Stimulated activated CD4-positive, alpha-beta T cell treated with anti-CD3 and anti-CD28 coated beads, Interleukin-2, amount 100 ng/mL, for 48 hours (primary cell): Measurements from ENCODE around the gene PTPRK.

Source experiments
- DNase-seq, 2 donors: peaks; one replicate each; pipeline ENCODE4 v3.0.0-alpha.2; 2020

PTPRK gene

DNA sequence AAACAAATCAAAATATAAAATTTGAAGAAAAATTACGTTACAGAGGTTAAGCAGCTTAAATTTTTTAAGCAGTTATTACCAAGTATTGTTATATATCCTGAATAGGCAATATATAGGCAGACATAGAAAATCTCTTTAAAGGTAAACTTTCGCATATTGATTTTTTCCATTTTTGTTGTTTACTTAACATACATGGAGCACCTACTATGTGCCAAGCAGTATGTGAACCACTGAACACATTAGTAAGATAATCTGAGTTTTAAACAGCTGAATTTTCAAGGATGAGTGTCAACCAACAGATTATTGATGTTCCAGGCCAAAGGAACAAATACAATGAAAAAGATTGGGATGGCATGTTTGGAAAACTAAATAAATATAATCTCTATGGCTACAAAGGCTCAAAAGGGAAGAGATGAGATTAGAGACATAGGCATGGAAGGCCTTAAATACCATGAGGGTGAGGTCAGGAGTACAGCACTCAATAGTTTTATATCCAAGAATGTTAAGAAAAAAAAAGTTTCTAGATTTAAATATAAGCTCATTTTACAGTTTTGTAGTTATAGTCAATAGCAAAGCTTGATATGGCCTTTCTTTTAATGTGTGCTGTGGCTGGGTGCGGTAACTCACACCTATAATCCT lies 277.5 kb downstream of the PTPRK start:
- DNase-seq = no peak

DNA sequence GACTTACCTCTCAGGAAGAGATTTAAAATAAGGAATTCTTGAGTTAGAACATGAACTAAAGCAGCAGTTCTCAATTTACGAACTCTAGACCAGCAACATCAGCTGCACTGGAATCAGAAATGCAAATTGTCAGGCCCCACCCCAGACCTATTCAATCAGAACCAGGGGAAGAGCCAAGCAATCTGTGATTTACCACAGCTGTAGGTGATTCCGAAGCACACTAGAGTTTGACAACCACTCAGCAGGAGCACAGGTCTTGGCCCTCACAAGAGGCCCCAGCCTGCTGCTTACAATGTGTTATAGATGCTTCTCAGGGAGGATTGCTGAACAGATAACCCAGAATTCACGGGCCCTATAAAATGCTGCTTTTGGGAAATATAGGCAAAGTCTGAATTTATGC lies 279.2 kb downstream of the PTPRK start:
- DNase-seq = no peak

DNA sequence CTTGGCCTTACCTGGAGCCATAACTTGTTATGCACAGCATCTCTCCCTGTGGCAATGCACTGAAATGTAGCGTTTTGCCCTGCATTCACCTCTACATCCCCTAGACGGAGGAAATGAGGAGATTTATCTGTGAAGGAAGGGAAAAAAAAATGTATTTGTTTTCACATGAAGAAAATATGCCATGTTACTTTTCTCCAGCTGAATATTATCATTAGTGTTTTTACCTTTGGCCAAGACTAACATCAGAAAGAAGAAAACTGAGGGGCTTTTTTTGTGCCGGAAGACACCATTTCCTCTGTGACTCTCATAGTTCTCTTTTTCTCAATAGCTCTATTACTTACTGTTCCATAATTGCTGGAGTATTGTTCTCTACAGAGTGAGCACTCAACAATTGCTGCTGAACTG lies 280.4 kb downstream of the PTPRK start:
- no peak for DNase-seq

DNA sequence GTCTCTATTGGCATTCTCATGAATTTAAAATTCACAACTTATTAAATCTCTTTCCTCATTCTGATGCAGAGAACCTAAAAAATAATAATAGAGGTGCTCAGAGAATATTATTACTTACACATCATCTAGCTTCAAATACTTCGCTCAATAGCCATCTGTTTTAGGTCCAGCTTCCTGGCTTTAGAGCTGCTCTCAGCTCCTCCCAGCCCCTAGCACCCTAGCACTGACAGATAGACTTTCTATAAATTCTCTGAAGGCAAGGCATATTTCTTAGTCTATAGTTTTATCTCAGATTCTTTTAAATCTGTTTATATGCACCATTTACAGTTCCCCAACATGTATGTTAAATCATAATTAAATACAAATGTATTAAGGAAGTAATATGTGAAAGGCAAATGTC lies 281.3 kb downstream of the PTPRK start:
- DNase-seq = no peak

DNA sequence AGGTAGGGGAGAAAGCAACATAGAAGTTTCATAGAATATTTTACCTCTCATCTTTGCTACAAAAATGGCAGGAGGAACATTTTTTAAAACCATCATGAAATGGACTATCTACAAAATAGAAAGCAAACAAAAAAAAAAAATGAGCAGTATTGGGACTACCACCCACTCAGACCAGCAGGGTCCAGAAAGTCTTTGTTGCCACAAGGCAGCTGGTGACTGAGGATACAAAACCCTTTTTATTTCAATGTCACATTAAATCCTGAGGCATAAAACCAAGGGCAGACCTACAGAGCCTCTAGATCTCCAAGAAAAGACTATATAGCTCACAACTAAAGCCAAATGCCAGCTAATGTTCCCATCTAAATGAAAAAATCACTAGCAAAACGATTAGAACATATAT lies 282.2 kb downstream of the PTPRK start:
- DNase-seq = no peak

DNA sequence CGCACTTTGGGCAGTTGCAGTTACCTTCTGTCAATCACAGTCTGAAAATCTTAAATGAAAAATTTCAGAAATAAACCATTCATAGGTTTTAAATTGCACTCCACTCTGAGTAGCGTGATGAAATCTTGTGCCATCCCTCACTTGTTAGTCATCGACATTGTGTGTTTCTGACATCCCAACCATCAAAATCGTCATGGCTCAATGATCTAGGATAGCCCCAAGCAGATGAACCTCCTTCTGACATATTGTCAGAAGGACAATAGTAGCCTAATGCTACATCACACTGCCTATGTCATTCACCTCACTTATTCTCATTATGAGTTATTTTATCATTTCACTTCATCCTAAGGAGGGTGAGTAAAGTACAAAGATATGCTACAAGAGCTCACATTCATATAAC lies 284.8 kb downstream of the PTPRK start:
- no peak for DNase-seq

DNA sequence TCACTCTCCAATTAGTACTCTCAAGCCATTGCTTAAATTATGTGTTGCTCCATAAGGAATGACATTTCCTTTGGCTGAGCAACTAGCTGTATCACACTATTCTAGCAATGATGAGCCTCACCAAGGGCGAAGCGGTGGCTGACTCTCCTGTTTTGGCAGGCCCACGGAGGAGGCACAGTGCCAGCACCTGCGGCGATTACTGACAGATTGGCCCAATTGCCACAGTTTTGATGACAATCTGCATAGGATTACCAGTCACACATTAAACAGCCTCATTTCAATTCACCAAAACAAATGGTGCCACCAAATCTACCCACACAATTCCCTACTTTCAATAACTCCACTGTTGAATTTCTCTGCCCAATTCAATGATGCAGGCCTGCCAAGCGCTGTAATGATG lies 286.9 kb downstream of the PTPRK start:
- no peak for DNase-seq

DNA sequence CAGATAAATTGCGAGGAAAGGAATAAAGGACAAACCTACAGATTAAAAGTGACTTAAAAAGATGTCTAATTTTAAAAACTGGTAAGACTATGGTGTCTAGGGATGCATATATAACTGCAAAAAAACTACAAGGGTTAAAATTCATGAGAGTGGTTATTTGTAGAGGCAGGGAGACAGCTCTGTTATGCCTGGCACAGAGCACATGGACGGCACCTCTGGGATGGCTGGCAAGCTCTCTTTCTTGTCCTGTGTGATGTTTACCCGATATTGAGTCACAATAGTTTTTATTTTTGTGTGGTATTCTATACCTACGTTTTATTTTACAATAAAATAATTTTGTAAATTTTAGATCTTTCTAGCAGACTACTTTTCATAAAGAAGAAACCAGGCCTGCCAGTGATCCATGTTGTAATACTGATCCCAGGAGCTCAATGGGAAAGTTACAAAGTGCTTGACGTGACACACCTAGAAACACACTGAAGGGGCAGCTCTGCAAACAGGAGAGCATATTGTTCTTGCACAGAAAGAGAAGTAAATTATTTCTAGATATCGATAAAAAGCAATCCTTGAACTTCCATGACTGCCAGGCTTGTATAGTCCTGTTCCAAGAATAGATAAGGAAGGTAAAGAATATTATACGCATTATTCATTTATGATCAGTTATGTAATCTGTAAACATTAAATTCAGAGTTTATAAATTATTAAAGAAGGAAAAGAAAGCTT lies 290.0 kb downstream of the PTPRK start:
- no peak for DNase-seq

DNA sequence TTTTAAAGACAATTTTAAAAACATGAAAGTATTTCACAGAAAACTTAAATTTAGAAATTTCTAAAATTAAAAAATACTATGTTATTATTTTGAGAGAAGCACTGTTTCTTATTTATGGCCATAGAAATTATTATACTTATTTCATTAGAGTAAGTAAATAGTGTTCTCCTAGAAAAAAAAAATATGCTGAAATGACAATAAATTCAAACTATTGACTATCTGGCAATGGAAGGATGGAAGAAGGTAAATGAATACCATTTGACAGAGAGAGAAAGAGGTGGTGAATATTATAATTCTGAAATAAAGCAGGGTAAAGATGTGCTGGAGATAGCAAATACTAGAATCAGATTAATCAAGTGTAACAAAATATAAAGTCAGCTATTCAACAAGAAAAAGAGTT lies 294.8 kb downstream of the PTPRK start:
- no peak for DNase-seq

DNA sequence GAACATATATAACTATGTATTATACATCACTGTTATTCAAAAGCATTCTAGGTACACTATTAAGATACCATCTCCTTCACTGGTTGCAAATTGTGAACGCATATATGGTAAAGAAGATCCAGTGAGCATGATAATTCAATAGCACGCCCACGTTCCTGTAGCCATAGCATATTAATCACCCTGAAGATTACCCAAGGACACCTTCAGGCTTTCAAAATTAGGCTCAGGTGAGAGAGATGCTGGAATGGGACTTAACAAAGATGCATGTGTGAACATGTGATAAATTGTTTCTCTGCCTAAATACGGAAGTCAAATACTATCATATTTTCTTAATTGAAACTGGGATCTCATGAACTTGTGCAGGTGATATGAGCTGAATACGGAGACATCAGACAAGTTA lies 303.5 kb downstream of the PTPRK start:
- no peak for DNase-seq

DNA sequence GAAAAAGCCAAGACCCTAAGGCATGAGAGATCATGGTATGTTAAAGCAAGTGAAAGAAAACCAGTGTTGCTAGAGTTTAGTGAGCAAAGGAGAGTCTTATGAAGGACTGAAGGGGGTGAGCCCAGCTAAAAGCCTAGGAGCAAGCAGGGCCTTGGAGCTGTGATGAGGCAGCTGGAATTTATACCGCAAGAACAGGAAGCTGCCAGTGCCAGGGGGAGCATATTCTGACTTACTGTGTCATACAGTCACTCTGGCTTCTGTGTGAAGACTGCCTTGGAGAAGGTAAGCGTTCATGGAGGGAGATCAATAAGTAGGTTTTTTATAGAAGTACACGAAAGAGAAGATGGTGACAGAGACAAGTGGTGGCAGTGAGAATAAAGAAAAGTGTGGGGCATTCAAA lies 310.6 kb downstream of the PTPRK start:
- DNase-seq = no peak

DNA sequence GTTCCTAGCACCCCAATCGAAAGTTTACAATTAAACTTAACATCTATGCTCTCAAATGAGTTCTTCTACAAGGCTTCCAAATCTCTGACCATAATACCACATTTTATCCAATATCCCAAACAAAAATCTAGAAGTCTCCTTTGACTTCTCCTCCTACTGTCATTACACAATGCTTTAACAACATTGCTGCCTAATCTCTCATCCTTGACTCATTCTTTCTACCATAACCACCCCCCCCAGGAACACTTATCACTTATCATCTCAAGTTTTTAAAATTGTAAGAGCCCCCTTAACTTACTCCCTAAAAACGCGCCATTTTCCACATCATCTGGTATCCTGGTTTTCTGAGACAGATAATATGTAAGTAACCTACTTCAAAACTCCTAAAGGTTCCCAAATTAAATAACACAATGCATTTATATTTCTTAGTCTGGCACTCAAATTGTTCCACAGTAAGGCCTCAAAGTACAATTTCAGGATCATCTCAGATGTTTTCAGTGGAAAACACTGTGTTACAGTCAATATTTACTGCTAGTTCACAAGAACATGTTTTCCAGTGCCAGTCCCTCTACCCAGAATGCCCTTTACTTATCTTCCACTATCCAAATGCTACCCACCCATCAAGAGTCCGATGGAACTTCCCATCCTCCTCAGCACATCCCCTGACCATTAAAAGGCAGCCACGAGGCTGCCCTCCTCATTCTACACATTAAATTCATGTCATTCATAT lies 311.4 kb downstream of the PTPRK start:
- no peak for DNase-seq

DNA sequence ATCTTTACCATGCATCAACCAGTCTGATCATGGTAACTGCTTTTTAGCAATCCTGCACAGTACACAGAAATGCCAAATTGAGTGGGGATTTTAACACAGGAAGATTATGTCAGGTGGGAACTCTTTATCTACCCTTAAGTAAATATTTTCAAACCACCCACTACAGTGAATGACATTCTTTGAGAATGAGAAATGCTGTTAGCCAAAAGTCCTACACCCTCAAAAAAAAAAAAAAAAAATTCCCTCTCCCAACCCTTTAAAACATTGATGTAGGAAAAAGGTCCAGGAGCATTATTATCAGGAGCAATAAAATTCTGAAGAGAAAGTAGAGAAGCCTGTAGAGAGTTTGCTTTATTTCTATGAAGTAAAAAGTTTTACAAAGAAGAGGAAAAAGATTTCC lies 312.3 kb downstream of the PTPRK start:
- no peak for DNase-seq

DNA sequence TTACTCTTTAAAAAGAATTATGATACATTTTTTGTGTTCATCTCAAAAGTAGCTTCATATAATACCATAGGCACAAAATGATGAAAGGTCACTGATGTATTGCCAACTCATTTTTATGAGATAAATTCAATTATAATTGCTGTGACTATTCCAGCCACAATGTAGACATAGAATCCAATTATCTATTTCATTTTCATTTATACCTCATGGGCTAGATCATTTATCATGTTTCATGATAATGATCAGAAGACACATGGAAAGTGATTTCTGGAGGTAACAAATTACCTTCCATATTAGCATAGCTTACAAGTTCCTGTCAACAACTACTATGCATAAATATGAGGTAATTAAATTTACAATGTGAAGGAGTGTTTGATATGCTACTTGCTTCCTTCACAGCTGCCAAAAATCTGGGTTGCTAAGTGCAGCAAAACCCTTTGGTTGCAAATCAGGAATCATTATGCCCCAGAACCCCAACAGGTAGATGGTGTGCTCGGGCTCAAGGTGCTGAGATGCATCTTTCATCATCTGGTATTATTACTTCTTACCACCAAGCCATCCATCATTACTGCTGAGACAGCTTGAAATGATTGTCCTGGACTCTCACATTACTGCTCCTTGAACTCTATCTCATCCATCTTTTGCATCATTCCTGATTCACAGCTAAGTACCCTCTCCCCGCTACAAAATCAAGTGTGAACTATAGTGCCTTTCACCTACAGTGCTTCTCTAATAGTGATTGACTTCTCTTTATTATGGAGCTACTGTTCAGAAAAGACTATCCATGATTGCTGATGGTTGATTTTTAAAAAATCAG lies 313.6 kb downstream of the PTPRK start:
- DNase-seq = no peak

DNA sequence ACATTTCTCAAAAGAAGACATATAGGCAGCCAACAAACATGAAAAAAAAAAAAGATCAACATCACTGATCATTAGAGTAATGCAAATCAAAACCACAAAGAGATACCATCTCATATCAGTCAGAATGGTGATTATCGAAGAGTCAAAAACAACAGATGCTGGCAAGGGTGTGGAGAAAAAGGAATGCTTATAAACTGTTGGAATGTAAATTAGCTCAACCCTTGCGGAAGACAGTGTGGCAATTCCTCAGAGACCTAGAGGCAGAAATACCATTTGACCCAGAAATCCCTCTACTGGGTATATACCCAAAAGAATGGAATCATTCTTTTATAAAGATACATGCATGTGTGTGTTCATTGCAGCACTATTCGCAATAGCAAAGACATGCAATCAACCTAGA lies 315.8 kb downstream of the PTPRK start:
- no peak for DNase-seq

DNA sequence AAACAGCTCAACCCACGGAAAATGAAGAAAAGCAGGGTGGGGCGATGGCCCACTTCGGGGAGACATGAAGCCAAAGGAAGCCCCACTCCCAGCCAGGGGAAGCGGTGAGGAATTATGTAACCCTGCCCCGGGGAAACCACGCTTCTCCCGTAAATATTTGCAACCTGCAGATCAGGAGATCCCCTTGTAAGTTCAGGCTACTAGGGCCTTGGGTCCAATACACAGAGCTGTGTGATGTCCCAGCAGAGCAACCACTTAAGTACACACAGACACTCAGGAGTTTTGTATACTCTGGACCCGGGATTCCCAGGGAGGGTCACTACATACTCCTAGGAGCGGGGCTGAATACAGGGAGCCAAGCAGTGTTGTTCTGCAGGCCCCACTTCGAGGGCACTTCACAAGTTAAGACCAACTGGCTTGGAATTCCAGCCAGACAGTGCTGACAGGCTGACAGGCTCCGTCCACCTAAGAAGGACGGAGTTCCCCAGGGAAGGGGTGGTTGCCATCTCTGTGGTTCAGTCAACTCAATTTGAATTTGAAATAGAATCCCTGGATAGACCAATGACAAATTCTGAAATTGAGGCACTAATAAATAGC lies 318.1 kb downstream of the PTPRK start:
- DNase-seq = no peak

DNA sequence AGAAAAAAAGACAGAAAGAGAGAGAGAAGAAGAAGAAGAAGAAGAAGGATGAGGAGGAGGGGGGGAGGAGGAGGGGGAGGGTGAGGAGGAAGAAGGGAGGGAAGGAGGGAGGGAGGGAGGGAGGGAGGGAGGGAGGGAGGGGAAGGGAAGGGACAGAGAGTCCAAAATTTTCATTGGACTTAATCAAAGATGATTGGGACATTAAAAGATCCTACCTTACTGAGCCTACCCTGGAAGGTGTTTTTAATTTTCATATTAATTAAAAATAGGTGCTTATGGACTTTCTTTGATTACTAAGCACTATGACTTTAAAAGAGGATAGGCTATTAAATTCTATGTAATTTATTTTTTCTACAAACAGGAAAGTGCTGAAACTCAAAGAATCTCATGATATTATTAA lies 319.6 kb downstream of the PTPRK start:
- no peak for DNase-seq

DNA sequence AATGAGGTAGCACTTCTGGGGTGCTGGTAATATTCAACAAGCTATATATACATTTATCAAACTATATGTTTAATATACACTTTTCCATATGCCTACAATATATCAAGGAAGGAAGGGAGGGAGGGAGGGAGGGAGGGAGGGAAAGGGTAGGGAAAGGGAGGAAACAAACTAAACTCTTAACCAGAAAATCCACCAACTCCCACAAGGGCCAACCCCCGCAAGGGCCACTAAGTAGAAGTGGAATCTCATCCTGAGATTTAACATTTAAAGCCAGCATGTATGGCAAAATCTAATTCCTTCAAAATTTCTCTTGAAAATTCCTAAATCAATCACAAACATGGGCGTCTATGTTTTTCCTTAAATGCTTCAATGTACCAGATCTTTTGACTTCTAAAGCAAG lies 320.9 kb downstream of the PTPRK start:
- no peak for DNase-seq

DNA sequence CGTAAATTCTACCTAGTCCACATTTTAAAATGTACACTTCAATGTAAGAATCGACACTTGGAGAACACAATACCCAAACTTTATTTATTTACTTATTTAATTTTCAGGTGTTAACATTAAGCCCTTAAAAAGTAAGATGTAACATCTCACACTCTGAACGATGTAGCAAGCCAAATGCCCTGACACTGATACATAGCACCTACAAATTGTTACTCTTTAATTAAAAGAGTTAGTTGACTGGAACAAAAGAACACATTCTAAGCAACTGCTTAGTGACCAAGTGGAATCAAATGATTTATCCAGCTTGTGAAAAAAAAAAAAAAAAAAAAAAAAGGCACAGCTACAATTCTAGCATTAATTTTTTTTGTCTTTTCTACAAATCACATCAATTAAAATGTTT lies 327.4 kb downstream of the PTPRK start:
- DNase-seq = no peak

DNA sequence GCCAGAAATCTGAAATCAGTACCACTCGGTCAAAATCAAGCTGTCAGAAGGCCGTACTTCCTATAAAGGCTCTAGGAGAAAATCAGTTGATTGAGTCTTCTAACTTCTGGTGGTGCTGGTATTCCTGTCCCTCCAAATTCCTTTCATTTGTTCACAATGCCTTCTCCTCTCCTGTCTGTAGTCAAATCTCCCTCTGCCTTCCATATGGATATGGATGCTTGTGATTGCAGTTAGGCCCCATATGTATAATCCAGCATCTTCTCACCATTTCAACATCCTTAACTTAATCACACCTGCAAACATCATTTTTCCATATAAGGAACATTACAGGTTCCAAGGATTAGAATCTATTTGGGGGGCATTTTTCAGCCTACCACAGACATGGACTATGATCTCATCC lies 331.7 kb downstream of the PTPRK start:
- no peak for DNase-seq

DNA sequence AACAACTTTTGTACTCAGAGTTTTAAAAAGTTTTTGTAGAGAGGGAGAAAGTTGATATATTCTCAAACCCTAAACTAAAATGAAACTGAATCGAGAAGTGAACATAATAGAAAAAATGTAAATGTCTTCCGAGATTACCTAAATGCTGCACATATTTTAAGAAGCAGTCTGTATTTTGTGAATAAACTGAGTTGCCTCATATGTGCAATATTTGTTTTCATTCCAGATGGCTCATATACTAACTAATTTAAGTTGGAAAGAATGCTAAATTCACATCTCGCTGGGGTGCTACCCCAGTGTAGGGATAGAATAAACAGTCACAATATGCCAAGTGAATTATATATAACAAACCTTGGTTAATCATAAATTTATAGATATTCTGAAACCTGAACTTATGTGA lies 333.7 kb downstream of the PTPRK start:
- DNase-seq = no peak

DNA sequence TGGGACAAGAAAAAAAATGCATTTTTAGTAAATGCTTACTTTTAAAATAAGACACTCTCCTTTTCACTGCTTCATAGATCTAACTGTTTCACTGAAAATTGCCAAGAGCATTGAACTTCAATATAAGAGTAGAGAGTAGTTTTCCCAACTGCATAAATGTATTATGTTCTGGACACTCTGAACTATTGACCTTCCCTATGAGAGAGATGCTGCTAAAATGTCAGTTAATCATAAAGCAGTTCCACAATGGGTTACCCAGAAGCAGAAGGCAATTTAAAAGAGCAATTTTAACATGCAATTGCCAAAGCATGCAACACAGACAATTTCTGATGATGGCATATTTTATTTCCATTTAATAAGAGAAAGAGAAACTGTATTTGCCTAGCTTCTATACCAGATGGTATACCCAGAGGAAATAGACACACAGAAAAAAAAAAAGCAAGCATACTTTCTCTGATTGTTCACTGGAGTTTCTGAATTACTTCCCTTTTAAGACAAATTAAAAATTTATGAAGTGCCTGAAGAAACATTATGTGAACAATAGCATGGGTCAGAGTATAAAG lies 340.4 kb downstream of the PTPRK start:
- no peak for DNase-seq

DNA sequence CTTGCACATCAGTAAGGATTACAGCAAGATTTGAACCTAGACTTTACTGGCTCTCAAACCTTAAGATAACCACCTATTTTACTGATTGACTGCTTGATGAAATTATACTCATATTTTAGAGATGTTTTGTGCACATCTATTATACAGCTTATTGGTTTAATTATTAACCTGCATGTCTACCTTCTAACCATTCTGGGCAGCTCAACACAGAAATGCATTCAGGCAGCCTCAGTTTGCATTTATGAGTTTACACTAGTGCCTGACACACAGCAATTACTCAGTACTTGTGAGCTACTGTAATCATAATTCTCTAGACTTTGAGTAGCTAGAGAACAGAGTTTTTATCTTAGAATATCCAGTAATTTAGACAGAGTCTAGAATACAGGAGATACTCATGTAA lies 345.7 kb downstream of the PTPRK start:
- DNase-seq = no peak
